ENCODE data around the gene RIF1.

DNA sequence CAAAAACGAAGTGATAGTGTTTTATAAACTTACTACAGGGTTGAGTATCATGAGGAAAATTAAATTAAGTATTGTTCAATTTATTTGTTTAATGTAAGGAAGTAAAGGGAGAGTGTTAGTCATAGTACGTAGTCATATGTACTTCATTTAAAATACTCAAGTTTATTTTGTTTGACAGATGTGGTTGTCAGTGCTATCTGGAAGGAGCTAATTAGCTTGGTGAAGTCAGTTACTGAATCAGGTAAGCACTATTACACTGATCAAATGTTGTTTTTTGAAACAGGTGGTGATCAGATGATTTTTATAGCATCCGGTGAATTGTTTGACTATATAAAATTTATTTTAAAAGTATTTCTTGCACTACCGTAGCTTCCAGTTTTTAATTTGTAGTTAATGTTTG is 28.8 kb downstream of the RIF1 start:
- no peak for TF ChIP-seq ZNF747 (tag by site-specific recombination; IDR thresholded peaks at IDR 0.05)
- no peak for TF ChIP-seq ZBTB11 (tag by site-specific recombination; conservative IDR thresholded peaks at IDR 0.05; ENCODE audit: low read depth)
- no peak for TF ChIP-seq YY1 (tag by site-specific recombination; IDR thresholded peaks at IDR 0.05)
- no peak for TF ChIP-seq ZNF692 (tag by site-specific recombination; IDR thresholded peaks at IDR 0.05)
- TF ChIP-seq, protein P1, sequence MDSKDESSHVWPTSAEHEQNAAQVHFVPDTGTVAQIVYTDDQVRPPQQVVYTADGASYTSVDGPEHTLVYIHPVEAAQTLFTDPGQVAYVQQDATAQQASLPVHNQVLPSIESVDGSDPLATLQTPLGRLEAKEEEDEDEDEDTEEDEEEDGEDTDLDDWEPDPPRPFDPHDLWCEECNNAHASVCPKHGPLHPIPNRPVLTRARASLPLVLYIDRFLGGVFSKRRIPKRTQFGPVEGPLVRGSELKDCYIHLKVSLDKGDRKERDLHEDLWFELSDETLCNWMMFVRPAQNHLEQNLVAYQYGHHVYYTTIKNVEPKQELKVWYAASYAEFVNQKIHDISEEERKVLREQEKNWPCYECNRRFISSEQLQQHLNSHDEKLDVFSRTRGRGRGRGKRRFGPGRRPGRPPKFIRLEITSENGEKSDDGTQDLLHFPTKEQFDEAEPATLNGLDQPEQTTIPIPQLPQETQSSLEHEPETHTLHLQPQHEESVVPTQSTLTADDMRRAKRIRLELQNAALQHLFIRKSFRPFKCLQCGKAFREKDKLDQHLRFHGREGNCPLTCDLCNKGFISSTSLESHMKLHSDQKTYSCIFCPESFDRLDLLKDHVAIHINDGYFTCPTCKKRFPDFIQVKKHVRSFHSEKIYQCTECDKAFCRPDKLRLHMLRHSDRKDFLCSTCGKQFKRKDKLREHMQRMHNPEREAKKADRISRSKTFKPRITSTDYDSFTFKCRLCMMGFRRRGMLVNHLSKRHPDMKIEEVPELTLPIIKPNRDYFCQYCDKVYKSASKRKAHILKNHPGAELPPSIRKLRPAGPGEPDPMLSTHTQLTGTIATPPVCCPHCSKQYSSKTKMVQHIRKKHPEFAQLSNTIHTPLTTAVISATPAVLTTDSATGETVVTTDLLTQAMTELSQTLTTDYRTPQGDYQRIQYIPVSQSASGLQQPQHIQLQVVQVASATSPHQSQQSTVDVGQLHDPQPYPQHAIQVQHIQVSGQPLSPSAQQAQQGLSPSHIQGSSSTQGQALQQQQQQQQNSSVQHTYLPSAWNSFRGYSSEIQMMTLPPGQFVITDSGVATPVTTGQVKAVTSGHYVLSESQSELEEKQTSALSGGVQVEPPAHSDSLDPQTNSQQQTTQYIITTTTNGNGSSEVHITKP (tag by site-specific recombination; IDR thresholded peaks at IDR 0.05): no peak

Data from HEK293 (cell line).